Measurements from ENCODE around the gene TIGD1.

TIGD1 gene

GRCh38 chr2:232501794-232502390 lies 48.5 kb downstream of the TIGD1 start:
- no peak for DNase-seq (ENCODE audit: low read depth in 2 of 2)

GRCh38 chr2:232501331-232501771 lies 49.0 kb downstream of the TIGD1 start:
- no peak for DNase-seq (ENCODE audit: low read depth in 2 of 2)

- no peak for DNase-seq (ENCODE audit: low read depth in 2 of 2)
These were observed 51.9 kb downstream of the TIGD1 start for GRCh38 chr2:232498452-232498851.
